Kidney epithelial cell (primary cell): Measurements from ENCODE around the gene TMEM255A. TPM values are rescaled to one million over a fixed set of nuclear protein-coding genes. Genes with fewer than 3 reads are reported as not detected.

ENCODE experiments used
- DNase-seq: peaks from one replicate; pipeline ENCODE4 v3.0.0-alpha.2; 2010; ENCODE audit warnings: low read depth
- H3K27me3 ChIP-seq: 2 replicates; pipeline ENCODE4 v1.6.0; 2011; ENCODE audit warnings: low read length; ENCODE audit not compliant: control insufficient read depth, insufficient read depth
- H3K36me3 ChIP-seq: 2 replicates; pipeline ENCODE4 v1.5.1; 2011; ENCODE audit warnings: low read length; ENCODE audit not compliant: control insufficient read depth, insufficient read depth
- H3K4me3 ChIP-seq: 2 replicates; pipeline ENCODE4 v1.5.1; 2011; ENCODE audit warnings: low read depth, mild to moderate bottlenecking, control low read depth, low read length
- CTCF ChIP-seq: IDR thresholded peaks from 2 replicates; pipeline ENCODE4 v1.5.1; 2011; ENCODE audit warnings: mild to moderate bottlenecking, moderate library complexity, low read length, control low read depth, inconsistent platforms; ENCODE audit not compliant: insufficient read depth, poor library complexity, severe bottlenecking
- total RNA-seq: library from RNA; depleted of rRNA; stranded (reverse); fragments of >200 nt; gene quantifications from 2 replicates; pipeline ENCODE4 v1.2.3, GENCODE V29; 2015

The TMEM255A gene
- total RNA-seq, 1 donor from 2014 or later = not detected

DNA sequence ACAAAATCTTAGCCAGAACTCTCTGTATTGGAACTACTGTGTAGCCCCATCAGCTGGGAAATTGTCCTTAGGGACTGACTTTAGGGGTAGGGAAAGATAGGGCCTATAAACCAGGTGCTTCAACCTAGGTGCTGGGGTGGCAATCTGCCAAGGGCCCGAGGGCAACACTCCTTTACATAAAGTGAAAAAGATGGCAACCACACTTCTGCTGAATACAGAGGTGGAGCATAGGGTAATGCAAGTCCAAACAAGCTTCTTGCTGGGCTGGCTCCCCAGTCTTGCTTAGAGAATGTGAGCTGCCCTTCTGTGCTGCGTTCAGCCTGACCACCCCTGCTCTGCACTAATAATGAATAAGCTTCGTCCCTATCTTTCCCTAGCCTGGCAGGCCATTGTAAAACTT is 50.9 kb downstream of the TMEM255A start:
- no peak for TF ChIP-seq CTCF
- H3K27me3 ChIP-seq = no peaks in the 10 kb centered on the region
- no peak for DNase-seq
- no peaks in the 10 kb centered on the region for H3K36me3 ChIP-seq
- no peak overlapping the region for H3K4me3 ChIP-seq

DNA sequence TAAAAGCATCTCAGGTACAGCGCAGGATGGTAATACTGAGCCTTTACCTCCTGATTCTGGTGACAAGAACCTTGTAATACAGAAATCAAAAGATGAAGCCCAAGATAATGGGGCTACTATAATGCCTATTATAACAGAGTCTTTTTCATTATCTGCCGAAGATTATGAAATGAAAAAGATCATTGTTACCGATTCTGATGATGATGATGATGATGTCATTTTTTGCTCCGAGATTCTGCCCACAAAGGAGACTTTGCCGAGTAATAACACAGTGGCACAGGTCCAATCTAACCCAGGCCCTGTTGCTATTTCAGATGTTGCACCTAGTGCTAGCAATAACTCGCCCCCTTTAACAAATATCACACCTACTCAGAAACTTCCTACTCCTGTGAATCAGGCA is 57.5 kb downstream of the TMEM255A start:
- Histone ChIP-seq H3K4me3 (no peak overlapping the region), H3K27me3 (no peaks in the 10 kb centered on the region), H3K36me3 (no peaks in the 10 kb centered on the region)
- TF ChIP-seq CTCF = no peak
- no peak for DNase-seq

GRCh38 chrX:120251471-120252011 is 59.7 kb downstream of the TMEM255A start:
- H3K36me3 ChIP-seq = no peaks in the 10 kb centered on the region
- no peak for TF ChIP-seq CTCF
- no peak for DNase-seq
- H3K27me3 ChIP-seq = no peaks in the 10 kb centered on the region
- H3K4me3 ChIP-seq = peak overlapping the region; percentile 78

DNA sequence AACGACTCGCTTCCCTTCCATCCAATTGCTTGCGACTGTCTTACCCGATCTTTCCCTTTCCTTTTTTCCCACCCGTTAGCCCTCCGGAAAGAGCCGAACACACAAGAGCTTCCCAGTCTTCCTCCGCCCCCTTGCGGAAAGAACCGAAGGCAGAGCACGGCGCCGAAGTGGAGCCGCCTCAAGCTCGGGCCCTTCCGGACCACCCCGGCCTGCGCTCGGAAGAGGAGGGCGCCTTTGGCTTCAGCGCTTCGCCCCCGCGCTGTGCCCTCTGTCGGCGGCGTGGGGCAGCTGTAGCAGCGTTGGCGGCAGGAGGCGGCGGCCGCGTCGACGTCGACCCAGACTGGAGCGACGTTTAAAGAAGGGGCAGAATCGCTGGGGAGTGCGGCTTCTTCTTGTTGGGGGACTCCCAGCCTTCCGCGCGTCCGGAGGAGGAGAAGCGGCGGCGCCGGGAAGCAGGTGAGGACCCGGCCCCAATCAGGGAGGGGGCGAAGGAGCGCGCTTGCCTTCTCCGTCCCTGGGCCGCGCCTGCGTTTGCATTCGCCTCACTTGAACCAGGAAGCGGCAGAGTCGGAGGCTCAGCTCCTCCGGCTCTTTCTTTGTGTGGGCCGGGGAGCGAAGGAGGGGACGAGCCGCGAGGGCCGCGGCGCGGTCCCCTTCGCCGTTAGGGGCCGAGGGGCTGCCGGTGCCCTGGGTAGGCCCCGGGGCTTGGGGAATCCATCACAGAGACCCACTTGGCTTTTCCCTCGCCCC is 60.6 kb downstream of the TMEM255A start, which contains the start of gene ZBTB33:
ZBTB33 (plus strand) TSS at position 291 of the 750 bp plus-strand sequence. CDS start 2,604 bp downstream, outside the sequence.
- no peaks in the 10 kb centered on the region for H3K36me3 ChIP-seq
- peak; percentile 61 for TF ChIP-seq CTCF
- H3K27me3 ChIP-seq = no peaks in the 10 kb centered on the region
- DNase-seq = peak; percentile 63
- H3K4me3 ChIP-seq = peak within 1 kb of the TSS; percentile 78

GRCh38 chrX:120244735-120245498 is 66.3 kb downstream of the TMEM255A start:
- no peak for TF ChIP-seq CTCF
- no peaks in the 10 kb centered on the region for H3K27me3 ChIP-seq
- no peak for DNase-seq
- H3K36me3 ChIP-seq = no peaks in the 10 kb centered on the region
- H3K4me3 ChIP-seq = peak overlapping the region; percentile 62
